IMR-90 (cell line): Measurements from ENCODE around the gene KPNA1. TPM values are rescaled to one million over a fixed set of nuclear protein-coding genes. Genes with fewer than 3 reads are reported as not detected.

Experiments
- ATAC-seq: fragments of 200-7000 bp; cut with Tn5 transposase; 2 replicates; pipeline ENCODE4 v1.9.1; 2020; ENCODE audit warnings: low read depth, mild to moderate bottlenecking, moderate library complexity
- BruUV-seq: library from RNA; stranded (reverse); fragments of 400-500 nt; replicated peaks from 2 replicates; lab custom pipeline; 2021; lab: Mats Ljungman, UMichigan
- CTCF ChIA-PET: fragments of 300-600 bp; formaldehyde crosslinking; extraction: SDS; loops from one replicate; lab custom pipeline; 2021; ENCODE audit warnings: antibody characterized with exemption; lab: Yijun Ruan, JAX
- POLR2A ChIA-PET: fragments of 300-600 bp; sonication (Branson Sonifier 250); formaldehyde crosslinking; loops from one replicate; lab custom pipeline; 2022; ENCODE audit warnings: antibody characterized with exemption; ENCODE audit not compliant: unreplicated experiment; lab: Charles Lee
- DNase-seq: peaks from one replicate; pipeline ENCODE4 v3.0.0; 2013
- H2AFZ ChIP-seq: replicated peaks from 2 replicates; pipeline ENCODE3; 2013; ENCODE audit warnings: low read length, mild to moderate bottlenecking; ENCODE audit not compliant: poor library complexity
- H2AK5ac ChIP-seq: 2 replicates; pipeline ENCODE4 v1.6.1; 2013; ENCODE audit warnings: low read depth, low read length, inconsistent platforms
- H2AK9ac ChIP-seq: replicated peaks from 2 replicates; pipeline ENCODE3; 2013; ENCODE audit warnings: mild to moderate bottlenecking, low read depth, low read length, moderate library complexity; ENCODE audit not compliant: poor library complexity
- H2BK120ac ChIP-seq: 2 replicates; pipeline ENCODE4 v1.6.1; 2013; ENCODE audit warnings: low read depth, low read length, inconsistent platforms
- H2BK15ac ChIP-seq: 3 replicates; pipeline ENCODE4 v1.6.1; 2013; ENCODE audit warnings: low read depth, low read length, inconsistent platforms
- H2BK20ac ChIP-seq: 2 replicates; pipeline ENCODE4 v1.6.1; 2013; ENCODE audit warnings: low read depth, mild to moderate bottlenecking, inconsistent platforms, low read length, moderate library complexity
- H2BK5ac ChIP-seq: 2 replicates; pipeline ENCODE4 v1.6.1; 2013; ENCODE audit warnings: mild to moderate bottlenecking, low read depth, low read length, inconsistent platforms; ENCODE audit not compliant: poor library complexity, severe bottlenecking
- H3K14ac ChIP-seq: replicated peaks from 2 replicates; pipeline ENCODE4 v1.6.1; 2013; ENCODE audit warnings: low read depth, low read length, inconsistent platforms
- H3K18ac ChIP-seq: 2 replicates; pipeline ENCODE4 v1.6.1; 2013; ENCODE audit warnings: low read depth, low read length, control low read depth
- H3K23ac ChIP-seq: 2 replicates; pipeline ENCODE4 v1.6.1; 2013; ENCODE audit warnings: low read depth, low read length, inconsistent platforms
- H3K27ac ChIP-seq: 2 replicates; pipeline ENCODE4 v1.5.1; 2013; ENCODE audit warnings: mild to moderate bottlenecking, control low read depth, low read length; ENCODE audit not compliant: insufficient read depth
- H3K27me3 ChIP-seq: 2 replicates; pipeline ENCODE4 v1.6.1; 2013; ENCODE audit warnings: low read length; ENCODE audit not compliant: control insufficient read depth, insufficient read depth
- H3K36me3 ChIP-seq: 2 replicates; pipeline ENCODE4 v1.6.1; 2013; ENCODE audit warnings: low read length, mixed read lengths; ENCODE audit not compliant: control insufficient read depth, insufficient read depth
- H3K4ac ChIP-seq: 2 replicates; pipeline ENCODE4 v1.6.1; 2013; ENCODE audit warnings: low read depth, low read length, inconsistent platforms
- H3K4me1 ChIP-seq: 2 replicates; pipeline ENCODE4 v1.6.1; 2013; ENCODE audit warnings: low read length, mixed read lengths; ENCODE audit not compliant: control insufficient read depth, insufficient read depth
- H3K4me2 ChIP-seq: 2 replicates; pipeline ENCODE4 v1.6.1; 2013; ENCODE audit warnings: low read depth, mild to moderate bottlenecking, control low read depth, low read length, moderate library complexity
- H3K4me3 ChIP-seq: 2 replicates; pipeline ENCODE4 v1.5.1; 2013; ENCODE audit warnings: low read depth, mild to moderate bottlenecking, control low read depth, low read length, moderate library complexity; ENCODE audit not compliant: insufficient read depth
- H3K56ac ChIP-seq: 2 replicates; pipeline ENCODE4 v1.6.1; 2013; ENCODE audit warnings: low read length, inconsistent platforms; ENCODE audit not compliant: insufficient read depth; ENCODE audit errors: extremely low read depth
- H3K79me1 ChIP-seq, 2 experiments: 2 replicates each; pipeline ENCODE4 v1.6.1; 2013; ENCODE audit warnings: low read length in 2 of 2, inconsistent platforms in 1 of 2, low read depth in 1 of 2
- H3K9ac ChIP-seq: 2 replicates; pipeline ENCODE4 v1.6.1; 2013; ENCODE audit warnings: low read depth, low read length, control low read depth
- H3K9me1 ChIP-seq: 2 replicates; pipeline ENCODE4 v1.6.1; 2013; ENCODE audit warnings: low read length, inconsistent platforms; ENCODE audit not compliant: insufficient read depth
- H3K9me3 ChIP-seq: 2 replicates; pipeline ENCODE4 v1.6.1; 2013; ENCODE audit warnings: low read length; ENCODE audit not compliant: control insufficient read depth, insufficient read depth
- H4K20me1 ChIP-seq: 2 replicates; pipeline ENCODE4 v1.6.1; 2013; ENCODE audit warnings: low read length, inconsistent platforms; ENCODE audit not compliant: insufficient read depth
- H4K5ac ChIP-seq: 2 replicates; pipeline ENCODE4 v1.6.1; 2013; ENCODE audit warnings: mild to moderate bottlenecking, low read depth, low read length, control low read depth
- H4K8ac ChIP-seq, 2 experiments: 2 replicates each; pipeline ENCODE4 v1.6.1; 2013; ENCODE audit warnings: low read depth in 2 of 2, low read length in 2 of 2, control low read depth in 1 of 2, inconsistent platforms in 1 of 2
- H4K91ac ChIP-seq: 2 replicates; pipeline ENCODE4 v1.6.1; 2013; ENCODE audit warnings: low read depth, low read length, inconsistent platforms; ENCODE audit not compliant: insufficient read depth
- BHLHE40 ChIP-seq: fragments of 150-350 bp; IDR thresholded peaks from 2 replicates; pipeline ENCODE4 v1.6.1; 2016; ENCODE audit warnings: mild to moderate bottlenecking, low read depth, low read length
- CEBPB ChIP-seq: IDR thresholded peaks from 2 replicates; pipeline ENCODE4 v1.6.1; 2012; ENCODE audit warnings: low read depth, low read length, improper control_type of control experiment
- CHD1 ChIP-seq: IDR thresholded peaks from 2 replicates; pipeline ENCODE4 v1.6.1; 2012; ENCODE audit warnings: low read depth, low read length, improper control_type of control experiment
- CTCF ChIP-seq: conservative IDR thresholded peaks from 2 replicates; pipeline ENCODE4 v1.5.1; 2012; ENCODE audit warnings: mild to moderate bottlenecking, low read depth, low read length, improper control_type of control experiment
- ELK1 ChIP-seq: fragments of 150-350 bp; IDR thresholded peaks from 2 replicates; pipeline ENCODE4 v1.6.1; 2016; ENCODE audit warnings: low read depth, mild to moderate bottlenecking, low read length, moderate library complexity, borderline replicate concordance
- FOS ChIP-seq: fragments of 150-350 bp; IDR thresholded peaks from 2 replicates; pipeline ENCODE4 v1.6.1; 2016; ENCODE audit warnings: low read depth, low read length
- MAFK ChIP-seq: IDR thresholded peaks from 2 replicates; pipeline ENCODE4 v1.6.1; 2012; ENCODE audit warnings: low read depth, low read length, improper control_type of control experiment
- MAZ ChIP-seq: IDR thresholded peaks from 2 replicates; pipeline ENCODE4 v1.6.1; 2012; ENCODE audit warnings: low read depth, mild to moderate bottlenecking, low read length, improper control_type of control experiment, moderate library complexity, borderline replicate concordance
- MXI1 ChIP-seq: IDR thresholded peaks from 2 replicates; pipeline ENCODE4 v1.6.1; 2012; ENCODE audit warnings: low read depth, mild to moderate bottlenecking, low read length, moderate library complexity, borderline replicate concordance
- POLR2A ChIP-seq: IDR thresholded peaks from 2 replicates; pipeline ENCODE4 v1.6.1; 2012; ENCODE audit warnings: mild to moderate bottlenecking, low read depth, low read length
- RAD21 ChIP-seq: IDR thresholded peaks from 2 replicates; pipeline ENCODE4 v1.6.1; 2012; ENCODE audit warnings: low read length, improper control_type of control experiment
- RCOR1 ChIP-seq: IDR thresholded peaks from 2 replicates; pipeline ENCODE4 v1.6.1; 2012; ENCODE audit warnings: mild to moderate bottlenecking, low read length, improper control_type of control experiment; ENCODE audit not compliant: insufficient replicate concordance
- RFX5 ChIP-seq: IDR thresholded peaks from 2 replicates; pipeline ENCODE4 v1.8.0; 2012; ENCODE audit warnings: low read depth, mild to moderate bottlenecking, low read length, moderate library complexity
- SMC3 ChIP-seq: fragments of 150-350 bp; IDR thresholded peaks from 2 replicates; pipeline ENCODE4 v1.6.1; 2016; ENCODE audit warnings: low read depth, mild to moderate bottlenecking, antibody characterized with exemption, low read length, moderate library complexity
- USF2 ChIP-seq: fragments of 150-350 bp; IDR thresholded peaks from 2 replicates; pipeline ENCODE4 v1.6.1; 2017; ENCODE audit warnings: mild to moderate bottlenecking, antibody characterized with exemption, low read length, low read depth
- WGBS, 2 experiments: methylation state at CpG; one replicate each; pipeline versions ENCODE4 v1.1.5 to v1.1.7; 2013; ENCODE audit warnings: missing lambda C conversion rate in 2 of 2; ENCODE audit not compliant: insufficient read length in 1 of 2; ENCODE audit errors: extremely low coverage in 2 of 2; 5-methylcytosine and 5-hydroxymethylcytosine counted together
- dilution Hi-C: fragments of 300-500 bp; cut with HindIII; formaldehyde crosslinking; loops from one replicate; pipeline ENCODE4 v1.14.3; 2018; ENCODE audit warnings: low sequenced_read_pairs; ENCODE audit not compliant: unreplicated experiment
- in situ Hi-C: fragments of 300-500 bp; cut with MboI; formaldehyde crosslinking; loops from 3 replicates; pipeline ENCODE4 v1.14.3; 2019; ENCODE audit warnings: low sequenced_read_pairs, inconsistent platforms, mixed read lengths
- intact Hi-C: fragments of 100-400 bp; cut with micrococcal nuclease; formaldehyde crosslinking; loops from 2 replicates; pipeline ENCODE4 v1.10.0; 2022
- polyA plus RNA-seq, 3 experiments: library from polyadenylated mRNA; depleted of rRNA; stranded (reverse); fragments of >200 nt; gene quantifications; 2 replicates each; pipeline ENCODE4 v1.2.3, GENCODE V29; 2012; ENCODE audit warnings: low replicate concordance in 1 of 3
- total RNA-seq: library from RNA; depleted of rRNA; stranded (reverse); fragments of >200 nt; gene quantifications from 2 replicates; pipeline ENCODE4 v1.2.3, GENCODE V29; 2012

KPNA1 gene
- total and polyA plus RNA-seq, 2 of the 4 experiments (the other 2 are of a cell fraction) = 30.6 to 112 TPM

GRCh38 chr3:122457706-122458105 lies 57.0 kb downstream of the KPNA1 start:
- TF ChIP-seq CEBPB (no peak), BHLHE40 (no peak), USF2 (no peak), MAFK (no peak), RCOR1 (no peak), ELK1 (no peak), RFX5 (no peak), FOS (no peak), CHD1 (no peak), POLR2A (no peak), MAZ (no peak), MXI1 (no peak), RAD21 (no peak), SMC3 (no peak), CTCF (no peak)
- no peaks in the 10 kb centered on the region for H3K27me3 ChIP-seq
- WGBS, 2 experiments = no CpG with 5 or more reads among the region's 2 CpGs
- H4K20me1 ChIP-seq = no peaks in the 10 kb centered on the region; the same call in 1 of the 2 replicates
- no peak for ATAC-seq
- intact Hi-C loops (loop anchor here (2.0 kb wide), 1 partner anchor 103 kb away; no protein-coding TSS in a partner anchor), in situ Hi-C loops (loop anchor here (5.0 kb wide), 1 partner anchor 220 kb away; no protein-coding TSS in a partner anchor), dilution Hi-C loops (no loop called here)
- H3K27ac ChIP-seq = no peak overlapping the region
- no peaks in the 10 kb centered on the region for H3K4me1 ChIP-seq
- H4K91ac ChIP-seq = no peak overlapping the region
- no peak overlapping the region for H2BK5ac ChIP-seq
- H3K9ac ChIP-seq = no peak overlapping the region
- no peak overlapping the region for H2BK15ac ChIP-seq
- no peak for DNase-seq
- no peak overlapping the region for H2AK9ac ChIP-seq
- no peaks in the 10 kb centered on the region for H3K9me3 ChIP-seq
- BruUV-seq = no TSS peak
- no peak overlapping the region for H3K4ac ChIP-seq
- H4K8ac ChIP-seq = no peak overlapping the region
- no peak overlapping the region for H2AFZ ChIP-seq
- ChIA-PET CTCF (interaction anchor here (2.3 kb wide), 1 partner anchor 221 kb away, joined by 6 read pairs; no protein-coding TSS in a partner anchor), POLR2A (no interaction called here)
- no peaks in the 10 kb centered on the region for H3K9me1 ChIP-seq
- no peak overlapping the region for H3K4me2 ChIP-seq
- no peak overlapping the region for H3K14ac ChIP-seq
- H4K5ac ChIP-seq = no peak overlapping the region
- peaks cover 18% of the 10 kb centered on the region for H3K36me3 ChIP-seq
- H3K4me3 ChIP-seq = no peak overlapping the region
- H3K23ac ChIP-seq = no peak overlapping the region
- H2BK120ac ChIP-seq = no peak overlapping the region
- no peak overlapping the region for H3K18ac ChIP-seq
- no peak overlapping the region for H2BK20ac ChIP-seq
- no peak overlapping the region for H2AK5ac ChIP-seq
- no peak overlapping the region for H3K56ac ChIP-seq
- H3K79me1 ChIP-seq = peaks cover 7 to 11% of the 10 kb centered on the region in 2 experiments
